Measurements from ENCODE around the gene DOCK3. TPM values are rescaled to one million over a fixed set of nuclear protein-coding genes. Genes with fewer than 3 reads are reported as not detected.

The DOCK3 gene
- total RNA-seq, 2 donors from 2014 or later: 7.7 to 8.5 TPM

- DNase-seq: no peak
- Mint-ChIP-seq H3K36me3 (ENCODE audit: low read depth) (peaks cover 8% of the 10 kb centered on the region), H3K4me1 (peaks cover 23% of the 10 kb centered on the region), H3K4me3 (no peak overlapping the region), H3K9me3 (no peaks in the 10 kb centered on the region), H3K27ac (no peak overlapping the region), H3K27me3 (ENCODE audit: insufficient read depth) (peaks cover 14% of the 10 kb centered on the region)
- no peak for TF ChIP-seq CTCF (conservative IDR thresholded peaks at IDR 0.05)
- Histone ChIP-seq H3K9me3 (ENCODE audit: control insufficient read depth, low read length) (no peaks in the 10 kb centered on the region), H3K27me3 (ENCODE audit: control insufficient read depth, insufficient read depth, low read length, poor library complexity, severe bottlenecking) (no peaks in the 10 kb centered on the region), H3K27ac (ENCODE audit: low read depth, low read length) (no peak overlapping the region), H3K4me1 (ENCODE audit: control insufficient read depth, insufficient read depth, low read length) (peaks cover 13% of the 10 kb centered on the region), H3K36me3 (ENCODE audit: control insufficient read depth, insufficient read depth, low read length) (peaks cover 4% of the 10 kb centered on the region), H3K4me3 (ENCODE audit: low read length) (no peak overlapping the region), H3K9ac (ENCODE audit: extremely low read depth, low read length, poor library complexity, severe bottlenecking) (no peak overlapping the region)
- 95% methylated on average over 1 of the region's 1 CpG; no CpG with 5 or more reads in 1 of the 2 experiments for WGBS, 2 experiments (ENCODE audit: insufficient coverage in 1 of 2, insufficient read length in 1 of 2)
Observed at GRCh38 chr3:51353691-51354090, 679.0 kb downstream of the DOCK3 start.

- no peaks in the 10 kb centered on the region for H3K27me3 ChIP-seq (ENCODE audit: control insufficient read depth, insufficient read depth, low read length, poor library complexity, severe bottlenecking)
- DNase-seq: no peak
- H3K9ac ChIP-seq (ENCODE audit: extremely low read depth, low read length, poor library complexity, severe bottlenecking): no peak overlapping the region
- no peaks in the 10 kb centered on the region for H3K9me3 Mint-ChIP-seq
- peaks cover 23% of the 10 kb centered on the region for H3K4me1 Mint-ChIP-seq
- H3K27me3 Mint-ChIP-seq (ENCODE audit: insufficient read depth): peaks cover 15% of the 10 kb centered on the region
- 94 to 100% methylated on average over 1 to 2 of the region's 2 CpGs for WGBS, 2 experiments (ENCODE audit: insufficient coverage in 1 of 2, insufficient read length in 1 of 2)
- H3K9me3 ChIP-seq (ENCODE audit: control insufficient read depth, low read length): no peaks in the 10 kb centered on the region
- H3K27ac Mint-ChIP-seq: no peak overlapping the region
- peaks cover 8% of the 10 kb centered on the region for H3K36me3 Mint-ChIP-seq (ENCODE audit: low read depth)
- H3K4me1 ChIP-seq (ENCODE audit: control insufficient read depth, insufficient read depth, low read length): peaks cover 13% of the 10 kb centered on the region
- no peak overlapping the region for H3K4me3 ChIP-seq (ENCODE audit: low read length)
- peaks cover 4% of the 10 kb centered on the region for H3K36me3 ChIP-seq (ENCODE audit: control insufficient read depth, insufficient read depth, low read length)
- no peak for TF ChIP-seq CTCF (conservative IDR thresholded peaks at IDR 0.05)
- no peak overlapping the region for H3K4me3 Mint-ChIP-seq
- no peak overlapping the region for H3K27ac ChIP-seq (ENCODE audit: low read depth, low read length)
Observed at GRCh38 chr3:51354172-51354571, 679.4 kb downstream of the DOCK3 start.

GRCh38 chr3:51354731-51355615 is 680.2 kb downstream of the DOCK3 start:
- H3K4me1 ChIP-seq (ENCODE audit: control insufficient read depth, insufficient read depth, low read length): peaks cover 13% of the 10 kb centered on the region
- peak; percentile 62 for DNase-seq
- WGBS, 2 experiments (ENCODE audit: insufficient coverage in 1 of 2, insufficient read length in 1 of 2): 91 to 93% methylated on average over 6 to 7 of the region's 9 CpGs

More at GRCh38 chr3:51354731-51355615, 680.2 kb downstream of the DOCK3 start:
- H3K36me3 ChIP-seq (ENCODE audit: control insufficient read depth, insufficient read depth, low read length): peaks cover 4% of the 10 kb centered on the region
- no peak overlapping the region for H3K4me3 Mint-ChIP-seq
- H3K9me3 ChIP-seq (ENCODE audit: control insufficient read depth, low read length): no peaks in the 10 kb centered on the region
- H3K27ac Mint-ChIP-seq: no peak overlapping the region
- H3K27me3 ChIP-seq (ENCODE audit: control insufficient read depth, insufficient read depth, low read length, poor library complexity, severe bottlenecking): no peaks in the 10 kb centered on the region
- peaks cover 15% of the 10 kb centered on the region for H3K27me3 Mint-ChIP-seq (ENCODE audit: insufficient read depth)
- H3K36me3 Mint-ChIP-seq (ENCODE audit: low read depth): peaks cover 6% of the 10 kb centered on the region
- H3K4me3 ChIP-seq (ENCODE audit: low read length): no peak overlapping the region
- TF ChIP-seq CTCF (conservative IDR thresholded peaks at IDR 0.05): no peak
- H3K27ac ChIP-seq (ENCODE audit: low read depth, low read length): no peak overlapping the region
- no peak overlapping the region for H3K9ac ChIP-seq (ENCODE audit: extremely low read depth, low read length, poor library complexity, severe bottlenecking)
- no peaks in the 10 kb centered on the region for H3K9me3 Mint-ChIP-seq
- peaks cover 26% of the 10 kb centered on the region for H3K4me1 Mint-ChIP-seq
